ENCODE measurements around the gene CSF3R. TPM values are rescaled to one million over a fixed set of nuclear protein-coding genes. Genes with fewer than 3 reads are reported as not detected.

CSF3R gene
- total RNA-seq, 1 experiment from 2014 or later, result not detected

GRCh38 chr1:36469163-36469562, 13.6 kb downstream of the CSF3R start:
- Histone ChIP-seq H3K4me2 (ENCODE audit: insufficient read depth, insufficient read length, low read length) (no peak overlapping the region), H2AK5ac (ENCODE audit: insufficient read length, low read length) (no peak overlapping the region), H3K79me1 (ENCODE audit: insufficient read depth, low read depth, low read length, poor library complexity, severe bottlenecking) (no peaks in the 10 kb centered on the region), H3K23me2 (ENCODE audit: insufficient read length, low read depth, low read length, poor library complexity, severe bottlenecking) (peaks cover 5% of the 10 kb centered on the region), H3K9ac (ENCODE audit: extremely low read depth, insufficient read length, low read length) (no peak overlapping the region), H2BK12ac (ENCODE audit: insufficient read length, low read depth, low read length) (no peak overlapping the region), H2BK5ac (ENCODE audit: insufficient read length, low read length) (no peak overlapping the region), H3K4ac (ENCODE audit: low read depth, low read length) (no peak overlapping the region), H4K91ac (ENCODE audit: insufficient read length, low read depth, low read length) (no peak overlapping the region), H4K20me1 (ENCODE audit: control insufficient read depth, insufficient read depth, insufficient read length) (peaks cover 4% of the 10 kb centered on the region), H3K14ac (ENCODE audit: insufficient read depth, low read length) (no peak overlapping the region), H3K56ac (ENCODE audit: insufficient read length, low read depth, low read length) (no peak overlapping the region), H3K27me3 (ENCODE audit: insufficient read depth, low read length) (peaks cover 29% of the 10 kb centered on the region; the same call in 1 of the 2 replicates), H3T11ph (ENCODE audit: low read length) (no peak overlapping the region), H2BK20ac (ENCODE audit: low read depth, low read length, poor library complexity, severe bottlenecking) (no peak overlapping the region), H3K4me1 (ENCODE audit: insufficient read depth, low read length) (no peaks in the 10 kb centered on the region), H3K9me3 (ENCODE audit: control insufficient read depth, low read depth, low read length) (no peaks in the 10 kb centered on the region), H2BK120ac (ENCODE audit: low read depth, low read length, poor library complexity, severe bottlenecking) (no peak overlapping the region), H4K5ac (ENCODE audit: insufficient read length, low read depth, low read length) (no peak overlapping the region), H2BK15ac (ENCODE audit: low read depth, low read length) (no peak overlapping the region), H3K27ac (ENCODE audit: insufficient read length, low read depth, low read length) (no peak overlapping the region), H3K23ac (ENCODE audit: insufficient read length, low read depth, low read length) (no peak overlapping the region), H4K8ac (replicated peaks; ENCODE audit: insufficient read length, low read depth, low read length) (no peak overlapping the region), H3K18ac (ENCODE audit: insufficient read length, low read depth, low read length) (no peak overlapping the region), H2AFZ (ENCODE audit: low read length) (no peak overlapping the region), H3K79me2 (ENCODE audit: insufficient read depth, low read length) (no peaks in the 10 kb centered on the region)
- no peak overlapping the region for H3K4me3 Mint-ChIP-seq
- peaks cover 70% of the 10 kb centered on the region for H3K27me3 Mint-ChIP-seq (ENCODE audit: low read depth)
- DNase-seq, result no peak
- WGBS (ENCODE audit: extremely low coverage, insufficient read length, low lambda C conversion rate), result no CpG with 5 or more reads among the region's 2 CpGs
- no peaks in the 10 kb centered on the region for H3K9me3 Mint-ChIP-seq
- no peak overlapping the region for H3K27ac Mint-ChIP-seq
- H3K36me3 Mint-ChIP-seq (ENCODE audit: insufficient read depth in 1 of 3, low read depth in 3 of 3), result no peaks in the 10 kb centered on the region
- no peak for TF ChIP-seq CTCF (conservative IDR thresholded peaks at IDR 0.05)
- peaks cover 12 to 23% of the 10 kb centered on the region in 2 experiments for H3K4me1 Mint-ChIP-seq

Data from H9 (cell line).